Measurements from ENCODE around the gene CALML3. TPM values are rescaled to one million over a fixed set of nuclear protein-coding genes. Genes with fewer than 3 reads are reported as not detected.

CALML3 gene
- total RNA-seq, 1 experiment from 2014 or later = not detected

DNA sequence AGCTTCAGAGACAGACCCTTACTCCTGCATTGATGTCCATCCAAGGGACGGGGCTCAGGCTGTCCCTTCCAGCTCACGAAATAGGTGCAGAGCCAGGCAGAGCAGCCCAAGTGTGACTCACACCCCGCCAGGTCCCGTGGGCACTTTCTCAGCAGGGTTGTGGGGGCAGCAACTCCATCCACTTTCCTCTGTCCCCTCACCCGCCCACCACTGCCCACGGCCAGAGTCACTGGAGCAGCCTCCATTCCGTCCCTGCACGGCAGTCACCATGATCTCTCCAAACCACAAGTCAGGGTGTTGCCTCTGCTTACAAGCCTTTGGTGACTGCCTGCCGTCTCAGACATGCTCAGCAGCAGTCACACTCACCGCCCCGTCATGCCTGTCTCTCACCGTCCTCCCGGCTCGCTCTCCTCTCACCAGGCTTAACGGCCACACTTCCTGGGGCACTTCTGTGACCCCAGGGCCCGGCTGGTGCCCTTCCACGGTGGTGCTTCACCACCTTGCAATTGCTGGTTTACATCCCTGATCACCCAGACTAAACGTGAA, 39.3 kb downstream of the CALML3 start:
- Histone ChIP-seq H3K9ac (ENCODE audit: extremely low read depth, insufficient read length, low read length) (no peak overlapping the region), H4K20me1 (ENCODE audit: control insufficient read depth, insufficient read depth, insufficient read length) (no peaks in the 10 kb centered on the region), H3K27me3 (ENCODE audit: insufficient read depth, low read length) (no peaks in the 10 kb centered on the region), H3K9me3 (ENCODE audit: control insufficient read depth, low read depth, low read length) (no peaks in the 10 kb centered on the region), H4K8ac (replicated peaks; ENCODE audit: insufficient read length, low read depth, low read length) (no peak overlapping the region), H3K79me2 (ENCODE audit: insufficient read depth, low read length) (no peaks in the 10 kb centered on the region), H4K5ac (ENCODE audit: insufficient read length, low read depth, low read length) (no peak overlapping the region), H3T11ph (ENCODE audit: low read length) (no peak overlapping the region), H3K56ac (ENCODE audit: insufficient read length, low read depth, low read length) (no peak overlapping the region), H3K14ac (ENCODE audit: insufficient read depth, low read length) (peak overlapping the region; percentile 25; the same call in 1 of the 2 replicates), H3K4ac (ENCODE audit: low read depth, low read length) (no peak overlapping the region), H3K23ac (ENCODE audit: insufficient read length, low read depth, low read length) (no peak overlapping the region), H2BK15ac (ENCODE audit: low read depth, low read length) (no peak overlapping the region), H3K23me2 (ENCODE audit: insufficient read length, low read depth, low read length, poor library complexity, severe bottlenecking) (no peaks in the 10 kb centered on the region), H4K91ac (ENCODE audit: insufficient read length, low read depth, low read length) (no peak overlapping the region), H2BK12ac (ENCODE audit: insufficient read length, low read depth, low read length) (no peak overlapping the region), H3K27ac (ENCODE audit: insufficient read length, low read depth, low read length) (no peak overlapping the region), H3K79me1 (ENCODE audit: insufficient read depth, low read depth, low read length, poor library complexity, severe bottlenecking) (no peaks in the 10 kb centered on the region), H2BK5ac (ENCODE audit: insufficient read length, low read length) (no peak overlapping the region), H2AK5ac (ENCODE audit: insufficient read length, low read length) (no peak overlapping the region), H2AFZ (ENCODE audit: low read length) (no peak overlapping the region), H2BK20ac (ENCODE audit: low read depth, low read length, poor library complexity, severe bottlenecking) (no peak overlapping the region), H3K4me2 (ENCODE audit: insufficient read depth, insufficient read length, low read length) (no peak overlapping the region), H3K4me1 (ENCODE audit: insufficient read depth, low read length) (no peaks in the 10 kb centered on the region; the same call in 1 of the 2 replicates), H2BK120ac (ENCODE audit: low read depth, low read length, poor library complexity, severe bottlenecking) (no peak overlapping the region), H3K18ac (ENCODE audit: insufficient read length, low read depth, low read length) (no peak overlapping the region)
- Mint-ChIP-seq H3K4me3 (no peak overlapping the region), H3K4me1 (peaks cover 10 to 17% of the 10 kb centered on the region in 2 experiments), H3K27ac (peak overlapping the region in 2 of 3 experiments; percentile 46 to 74; a peak in 3 of 7 replicates), H3K9me3 (no peaks in the 10 kb centered on the region), H3K27me3 (ENCODE audit: low read depth) (peaks cover 1% of the 10 kb centered on the region; the same call in 1 of the 2 replicates), H3K36me3 (ENCODE audit: insufficient read depth in 1 of 3, low read depth in 3 of 3) (no peaks in the 10 kb centered on the region; a peak in 1 of 7 replicates)
- DNase-seq = no peak
- TF ChIP-seq, protein P1, sequence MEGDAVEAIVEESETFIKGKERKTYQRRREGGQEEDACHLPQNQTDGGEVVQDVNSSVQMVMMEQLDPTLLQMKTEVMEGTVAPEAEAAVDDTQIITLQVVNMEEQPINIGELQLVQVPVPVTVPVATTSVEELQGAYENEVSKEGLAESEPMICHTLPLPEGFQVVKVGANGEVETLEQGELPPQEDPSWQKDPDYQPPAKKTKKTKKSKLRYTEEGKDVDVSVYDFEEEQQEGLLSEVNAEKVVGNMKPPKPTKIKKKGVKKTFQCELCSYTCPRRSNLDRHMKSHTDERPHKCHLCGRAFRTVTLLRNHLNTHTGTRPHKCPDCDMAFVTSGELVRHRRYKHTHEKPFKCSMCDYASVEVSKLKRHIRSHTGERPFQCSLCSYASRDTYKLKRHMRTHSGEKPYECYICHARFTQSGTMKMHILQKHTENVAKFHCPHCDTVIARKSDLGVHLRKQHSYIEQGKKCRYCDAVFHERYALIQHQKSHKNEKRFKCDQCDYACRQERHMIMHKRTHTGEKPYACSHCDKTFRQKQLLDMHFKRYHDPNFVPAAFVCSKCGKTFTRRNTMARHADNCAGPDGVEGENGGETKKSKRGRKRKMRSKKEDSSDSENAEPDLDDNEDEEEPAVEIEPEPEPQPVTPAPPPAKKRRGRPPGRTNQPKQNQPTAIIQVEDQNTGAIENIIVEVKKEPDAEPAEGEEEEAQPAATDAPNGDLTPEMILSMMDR (conservative IDR thresholded peaks at IDR 0.05) = no peak
- WGBS (ENCODE audit: extremely low coverage, insufficient read length, low lambda C conversion rate) = no CpG with 5 or more reads among the region's 18 CpGs

Data from H9 (cell line).